HepG2 (cell line): Measurements from ENCODE around the gene STX7. TPM values are rescaled to one million over a fixed set of nuclear protein-coding genes. Genes with fewer than 3 reads are reported as not detected.

Experiments
- ATAD3A ChIP-seq: sonication (generic); formaldehyde crosslinking; IDR thresholded peaks from 2 replicates; pipeline ENCODE4 v1.4.0; 2020; ENCODE audit warnings: missing genetic modification reagents
- HMGA1 ChIP-seq: sonication (generic); formaldehyde crosslinking; conservative IDR thresholded peaks from 2 replicates; pipeline ENCODE4 v1.4.0; 2020; ENCODE audit warnings: missing genetic modification reagents
- KDM5A ChIP-seq: fragments of 200-600 bp; sonication (generic); IDR thresholded peaks from 2 replicates; pipeline ENCODE4 v1.7.0; 2018; ENCODE audit warnings: antibody characterized with exemption, mild to moderate bottlenecking, low read length, borderline replicate concordance
- KMT2B ChIP-seq: IDR thresholded peaks from 2 replicates; pipeline ENCODE4 v1.6.1; 2016; ENCODE audit warnings: missing genetic modification reagents, missing compliant biosample characterization
- PCBP1 ChIP-seq: fragments of 200-400 bp; formaldehyde crosslinking; IDR thresholded peaks from 2 replicates; pipeline ENCODE4 v1.6.1; 2017; ENCODE audit warnings: mild to moderate bottlenecking, low read depth, low read length, borderline replicate concordance
- RBM22 ChIP-seq: fragments of 200-400 bp; formaldehyde crosslinking; optimal IDR thresholded peaks from 2 replicates; pipeline ENCODE3; 2017; ENCODE audit warnings: mild to moderate bottlenecking, low read length, moderate library complexity
- RELA ChIP-seq: sonication (generic); formaldehyde crosslinking; IDR thresholded peaks from 2 replicates; pipeline ENCODE4 v1.4.0; 2020; ENCODE audit warnings: missing genetic modification reagents
- REPIN1 ChIP-seq: sonication (generic); formaldehyde crosslinking; IDR thresholded peaks from 2 replicates; pipeline ENCODE4 v1.8.0; 2022; ENCODE audit warnings: missing genetic modification reagents, low read depth, mild to moderate bottlenecking, borderline replicate concordance
- TCF12 ChIP-seq, 2 experiments: fragments of 450-650 bp in 1 of 2; sonication (generic) in 1 of 2; formaldehyde crosslinking in 1 of 2; IDR thresholded peaks; 2 replicates each; pipeline versions ENCODE4 v1.6.1 to v1.8.0; 2017 to 2022; ENCODE audit warnings: antibody characterized with exemption in 1 of 2, mild to moderate bottlenecking in 1 of 2, missing genetic modification reagents in 1 of 2, moderate library complexity in 1 of 2
- TRIM24 ChIP-seq: sonication (generic); formaldehyde crosslinking; IDR thresholded peaks from 2 replicates; pipeline ENCODE4 v1.8.0; 2022; ENCODE audit warnings: mild to moderate bottlenecking, missing genetic modification reagents
- ZFYVE20 ChIP-seq: sonication (generic); formaldehyde crosslinking; IDR thresholded peaks from 2 replicates; pipeline ENCODE4 v1.8.0; 2023; ENCODE audit warnings: low read depth, mild to moderate bottlenecking, moderate library complexity, missing genetic modification reagents, borderline replicate concordance
- ZNF101 ChIP-seq: sonication (generic); formaldehyde crosslinking; IDR thresholded peaks from 2 replicates; pipeline ENCODE4 v1.4.0; 2020; ENCODE audit warnings: mild to moderate bottlenecking, low read depth, missing genetic modification reagents, borderline replicate concordance
- ZNF24 ChIP-seq: fragments of 450-650 bp; IDR thresholded peaks from 2 replicates; pipeline ENCODE4 v1.6.1; 2017; ENCODE audit warnings: antibody characterized with exemption, mild to moderate bottlenecking
- ZNF331 ChIP-seq: sonication (generic); formaldehyde crosslinking; IDR thresholded peaks from 2 replicates; pipeline ENCODE4 v1.4.0; 2020; ENCODE audit warnings: missing genetic modification reagents
- ZNF432 ChIP-seq: sonication (generic); formaldehyde crosslinking; IDR thresholded peaks from 2 replicates; pipeline ENCODE4 v1.5.0; 2020; ENCODE audit warnings: missing genetic modification reagents, mild to moderate bottlenecking, borderline replicate concordance
- ZNF567 ChIP-seq: sonication (generic); formaldehyde crosslinking; IDR thresholded peaks from 2 replicates; pipeline ENCODE4 v1.8.1; 2023; ENCODE audit warnings: mild to moderate bottlenecking, missing genetic modification reagents, borderline replicate concordance
- ZNF614 ChIP-seq: IDR thresholded peaks from 2 replicates; pipeline ENCODE4 v1.6.1; 2018; ENCODE audit warnings: missing biosample characterization, missing genetic modification reagents, inconsistent platforms, borderline replicate concordance
- polyA plus RNA-seq, 8 experiments: library from polyadenylated mRNA; depleted of rRNA in 3 of 8; stranded (reverse) in 7 of 8; unstranded in 1 of 8; fragments of >200 nt; fragmentation: Illumina TruSeq in 4 of 8; extraction: Trizol in 4 of 8; gene quantifications; 2 replicates each; pipeline versions ENCODE4 v1.2.1 to v1.2.3, GENCODE V29; 2011 to 2016; ENCODE audit warnings: low read depth in 4 of 8, missing spikeins in 1 of 8, mixed read lengths in 1 of 8; ENCODE audit not compliant: insufficient read depth in 1 of 8
- total RNA-seq, 5 experiments: library from RNA; depleted of rRNA; stranded (reverse); fragments of >200 nt; fragmentation: Illumina TruSeq; extraction: Trizol; gene quantifications; 2 replicates each; pipeline ENCODE4 v1.2.3, GENCODE V29; 2016; ENCODE audit warnings: low read depth in 1 of 5
- TF ChIP-seq, protein P1 (sequence below): sonication (generic); formaldehyde crosslinking; IDR thresholded peaks from 2 replicates; pipeline ENCODE4 v1.8.0; 2022; ENCODE audit warnings: low read depth, missing genetic modification reagents
- TF ChIP-seq, protein P2 (sequence below): sonication (generic); formaldehyde crosslinking; conservative IDR thresholded peaks from 2 replicates; pipeline ENCODE4 v1.4.0; 2020; ENCODE audit warnings: missing genetic modification reagents
- TF ChIP-seq, protein P3 (sequence below): sonication (generic); formaldehyde crosslinking; IDR thresholded peaks from 2 replicates; pipeline ENCODE4 v1.5.1; 2020; ENCODE audit warnings: mild to moderate bottlenecking, missing genetic modification reagents, borderline replicate concordance

The STX7 gene
- total and polyA plus RNA-seq, 2 of the 13 experiments (the other 11 are each of a cell fraction or from before 2014, with no cell fraction given) = 28.0 to 34.7 TPM

GRCh38 chr6:132512638-132513632 is at the start of gene STX7 (continued):
- TF ChIP-seq, protein P1, sequence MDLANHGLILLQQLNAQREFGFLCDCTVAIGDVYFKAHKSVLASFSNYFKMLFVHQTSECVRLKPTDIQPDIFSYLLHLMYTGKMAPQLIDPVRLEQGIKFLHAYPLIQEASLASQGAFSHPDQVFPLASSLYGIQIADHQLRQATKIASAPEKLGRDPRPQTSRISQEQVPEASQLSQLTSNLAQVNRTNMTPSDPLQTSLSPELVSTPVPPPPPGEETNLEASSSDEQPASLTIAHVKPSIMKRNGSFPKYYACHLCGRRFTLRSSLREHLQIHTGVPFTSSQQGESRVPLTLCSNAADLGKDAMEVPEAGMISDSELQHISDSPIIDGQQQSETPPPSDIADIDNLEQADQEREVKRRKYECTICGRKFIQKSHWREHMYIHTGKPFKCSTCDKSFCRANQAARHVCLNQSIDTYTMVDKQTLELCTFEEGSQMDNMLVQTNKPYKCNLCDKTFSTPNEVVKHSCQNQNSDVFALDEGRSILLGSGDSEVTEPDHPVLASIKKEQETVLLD (CRISPR knock-in tag) = no peak
- TF ChIP-seq TRIM24 (CRISPR knock-in tag) = no peak
- TF ChIP-seq KMT2B (CRISPR knock-in tag) = peak; percentile 75
- peak; percentile 65; the same call in 1 of the 2 replicates for TF ChIP-seq ZNF614
- TF ChIP-seq ZNF567 (CRISPR knock-in tag) = no peak
- no peak for TF ChIP-seq ZFYVE20 (CRISPR knock-in tag)
- TF ChIP-seq ATAD3A = no peak
- TF ChIP-seq REPIN1 (CRISPR knock-in tag) = peak; percentile 66; the same call in 1 of the 2 replicates
- peak; percentile 64 for TF ChIP-seq ZNF331 (CRISPR knock-in tag)
- TF ChIP-seq, protein P2, sequence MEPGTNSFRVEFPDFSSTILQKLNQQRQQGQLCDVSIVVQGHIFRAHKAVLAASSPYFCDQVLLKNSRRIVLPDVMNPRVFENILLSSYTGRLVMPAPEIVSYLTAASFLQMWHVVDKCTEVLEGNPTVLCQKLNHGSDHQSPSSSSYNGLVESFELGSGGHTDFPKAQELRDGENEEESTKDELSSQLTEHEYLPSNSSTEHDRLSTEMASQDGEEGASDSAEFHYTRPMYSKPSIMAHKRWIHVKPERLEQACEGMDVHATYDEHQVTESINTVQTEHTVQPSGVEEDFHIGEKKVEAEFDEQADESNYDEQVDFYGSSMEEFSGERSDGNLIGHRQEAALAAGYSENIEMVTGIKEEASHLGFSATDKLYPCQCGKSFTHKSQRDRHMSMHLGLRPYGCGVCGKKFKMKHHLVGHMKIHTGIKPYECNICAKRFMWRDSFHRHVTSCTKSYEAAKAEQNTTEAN (CRISPR knock-in tag) = peak; percentile 61; the same call in 1 of the 2 replicates
- TF ChIP-seq ZNF101 (CRISPR knock-in tag) = no peak
- TF ChIP-seq KDM5A = 0 out of 2 replicates have a peak, but pooled peaks have one; percentile 38
- no peak for TF ChIP-seq ZNF24
- no peak for TF ChIP-seq RBM22
- TF ChIP-seq TCF12 (IDR thresholded peaks at IDR 0.05) = no peak
- peak; percentile 93 for TF ChIP-seq TCF12 (CRISPR knock-in tag; IDR thresholded peaks at IDR 0.05)
- no peak for TF ChIP-seq HMGA1
- TF ChIP-seq, protein P3, sequence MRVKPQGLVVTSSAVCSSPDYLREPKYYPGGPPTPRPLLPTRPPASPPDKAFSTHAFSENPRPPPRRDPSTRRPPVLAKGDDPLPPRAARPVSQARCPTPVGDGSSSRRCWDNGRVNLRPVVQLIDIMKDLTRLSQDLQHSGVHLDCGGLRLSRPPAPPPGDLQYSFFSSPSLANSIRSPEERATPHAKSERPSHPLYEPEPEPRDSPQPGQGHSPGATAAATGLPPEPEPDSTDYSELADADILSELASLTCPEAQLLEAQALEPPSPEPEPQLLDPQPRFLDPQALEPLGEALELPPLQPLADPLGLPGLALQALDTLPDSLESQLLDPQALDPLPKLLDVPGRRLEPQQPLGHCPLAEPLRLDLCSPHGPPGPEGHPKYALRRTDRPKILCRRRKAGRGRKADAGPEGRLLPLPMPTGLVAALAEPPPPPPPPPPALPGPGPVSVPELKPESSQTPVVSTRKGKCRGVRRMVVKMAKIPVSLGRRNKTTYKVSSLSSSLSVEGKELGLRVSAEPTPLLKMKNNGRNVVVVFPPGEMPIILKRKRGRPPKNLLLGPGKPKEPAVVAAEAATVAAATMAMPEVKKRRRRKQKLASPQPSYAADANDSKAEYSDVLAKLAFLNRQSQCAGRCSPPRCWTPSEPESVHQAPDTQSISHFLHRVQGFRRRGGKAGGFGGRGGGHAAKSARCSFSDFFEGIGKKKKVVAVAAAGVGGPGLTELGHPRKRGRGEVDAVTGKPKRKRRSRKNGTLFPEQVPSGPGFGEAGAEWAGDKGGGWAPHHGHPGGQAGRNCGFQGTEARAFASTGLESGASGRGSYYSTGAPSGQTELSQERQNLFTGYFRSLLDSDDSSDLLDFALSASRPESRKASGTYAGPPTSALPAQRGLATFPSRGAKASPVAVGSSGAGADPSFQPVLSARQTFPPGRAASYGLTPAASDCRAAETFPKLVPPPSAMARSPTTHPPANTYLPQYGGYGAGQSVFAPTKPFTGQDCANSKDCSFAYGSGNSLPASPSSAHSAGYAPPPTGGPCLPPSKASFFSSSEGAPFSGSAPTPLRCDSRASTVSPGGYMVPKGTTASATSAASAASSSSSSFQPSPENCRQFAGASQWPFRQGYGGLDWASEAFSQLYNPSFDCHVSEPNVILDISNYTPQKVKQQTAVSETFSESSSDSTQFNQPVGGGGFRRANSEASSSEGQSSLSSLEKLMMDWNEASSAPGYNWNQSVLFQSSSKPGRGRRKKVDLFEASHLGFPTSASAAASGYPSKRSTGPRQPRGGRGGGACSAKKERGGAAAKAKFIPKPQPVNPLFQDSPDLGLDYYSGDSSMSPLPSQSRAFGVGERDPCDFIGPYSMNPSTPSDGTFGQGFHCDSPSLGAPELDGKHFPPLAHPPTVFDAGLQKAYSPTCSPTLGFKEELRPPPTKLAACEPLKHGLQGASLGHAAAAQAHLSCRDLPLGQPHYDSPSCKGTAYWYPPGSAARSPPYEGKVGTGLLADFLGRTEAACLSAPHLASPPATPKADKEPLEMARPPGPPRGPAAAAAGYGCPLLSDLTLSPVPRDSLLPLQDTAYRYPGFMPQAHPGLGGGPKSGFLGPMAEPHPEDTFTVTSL = peak; percentile 25; the same call in 1 of the 2 replicates
- TF ChIP-seq ZNF432 (CRISPR knock-in tag) = no peak
- TF ChIP-seq RELA (CRISPR knock-in tag) = no peak
- TF ChIP-seq PCBP1 = no peak
